A549 (cell line): ENCODE measurements around the gene LAMB3.

Experiments
- EP300 ChIP-seq, 2 experiments: fragments of >200 bp; sonication (Bioruptor Twin); formaldehyde crosslinking; IDR thresholded peaks; 2 replicates in 1 of 2; 3 replicates in 1 of 2; pipeline ENCODE4 v1.6.1; 2016 to 2017
- ESRRA ChIP-seq: fragments of 150-350 bp; IDR thresholded peaks from 2 replicates; pipeline ENCODE4 v1.6.1; 2014; ENCODE audit warnings: mild to moderate bottlenecking, low read length, borderline replicate concordance
- HOXA7 ChIP-seq: fragments of 250-450 bp; sonication (Bioruptor Pico); IDR thresholded peaks from 2 replicates; pipeline ENCODE4 v1.5.0; 2020; ENCODE audit warnings: mild to moderate bottlenecking, moderate library complexity
- MAFK ChIP-seq: fragments of 450-650 bp; IDR thresholded peaks from 2 replicates; pipeline ENCODE4 v1.6.1; 2014; ENCODE audit not compliant: partially characterized antibody
- POLR2A ChIP-seq: IDR thresholded peaks from 2 replicates; pipeline ENCODE4 v1.6.1; 2012; ENCODE audit warnings: mild to moderate bottlenecking, low read length
- RAD21 ChIP-seq, 2 experiments: fragments of >200 bp in 1 of 2; sonication (Bioruptor Twin) in 1 of 2; formaldehyde crosslinking in 1 of 2; IDR thresholded peaks in 1 of 2; conservative IDR thresholded peaks in 1 of 2; 2 replicates in 1 of 2; 3 replicates in 1 of 2; pipeline ENCODE4 v1.6.1; 2012 to 2018; ENCODE audit warnings: inconsistent platforms in 1 of 2
- RCOR1 ChIP-seq: fragments of 150-350 bp; IDR thresholded peaks from 2 replicates; pipeline ENCODE4 v1.6.1; 2014; ENCODE audit warnings: antibody characterized with exemption, low read length, low read depth
- SMC3 ChIP-seq: fragments of >200 bp; sonication (Bioruptor Twin); formaldehyde crosslinking; IDR thresholded peaks from 3 replicates; pipeline ENCODE4 v1.6.1; 2018; ENCODE audit warnings: inconsistent platforms
- TF ChIP-seq, protein P1 (sequence below): fragments of >200 bp; sonication (Bioruptor Twin); formaldehyde crosslinking; IDR thresholded peaks from 3 replicates; pipeline ENCODE4 v1.5.1; 2016

DNA sequence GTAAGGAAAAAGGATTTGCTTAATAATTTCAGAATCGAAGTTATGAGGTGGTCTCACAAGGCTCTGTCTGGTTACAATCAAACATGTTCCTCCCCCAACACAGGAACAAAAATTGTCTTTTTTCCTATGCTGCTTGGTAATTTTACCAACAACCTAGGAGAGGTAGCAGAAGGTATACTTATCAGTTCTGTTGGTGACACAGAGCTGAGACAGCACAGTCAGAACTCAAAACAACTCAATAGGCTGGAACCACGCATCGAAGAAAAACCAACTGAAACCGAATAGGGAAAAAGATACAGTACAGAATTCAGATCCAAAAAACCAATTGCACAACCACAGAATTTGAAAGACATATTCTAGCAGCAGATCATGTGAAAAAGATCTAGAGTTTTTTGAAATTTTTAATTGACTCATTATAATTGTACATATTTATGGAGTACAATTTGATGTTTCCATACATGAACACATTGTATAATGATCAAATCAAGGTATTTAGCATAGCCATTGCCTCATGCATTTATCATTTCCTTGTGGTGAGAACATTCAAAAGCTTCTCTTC is 26.8 kb upstream of the LAMB3 start:
- TF ChIP-seq MAFK (no peak), RAD21 (conservative IDR thresholded peaks at IDR 0.05 in 1 of 2, IDR thresholded peaks at IDR 0.05 in 1 of 2) (no peak), HOXA7 (CRISPR knock-in tag) (no peak), POLR2A (no peak), EP300 (IDR thresholded peaks at IDR 0.05) (no peak), ESRRA (no peak), SMC3 (no peak), RCOR1 (no peak)
- TF ChIP-seq, protein P1, sequence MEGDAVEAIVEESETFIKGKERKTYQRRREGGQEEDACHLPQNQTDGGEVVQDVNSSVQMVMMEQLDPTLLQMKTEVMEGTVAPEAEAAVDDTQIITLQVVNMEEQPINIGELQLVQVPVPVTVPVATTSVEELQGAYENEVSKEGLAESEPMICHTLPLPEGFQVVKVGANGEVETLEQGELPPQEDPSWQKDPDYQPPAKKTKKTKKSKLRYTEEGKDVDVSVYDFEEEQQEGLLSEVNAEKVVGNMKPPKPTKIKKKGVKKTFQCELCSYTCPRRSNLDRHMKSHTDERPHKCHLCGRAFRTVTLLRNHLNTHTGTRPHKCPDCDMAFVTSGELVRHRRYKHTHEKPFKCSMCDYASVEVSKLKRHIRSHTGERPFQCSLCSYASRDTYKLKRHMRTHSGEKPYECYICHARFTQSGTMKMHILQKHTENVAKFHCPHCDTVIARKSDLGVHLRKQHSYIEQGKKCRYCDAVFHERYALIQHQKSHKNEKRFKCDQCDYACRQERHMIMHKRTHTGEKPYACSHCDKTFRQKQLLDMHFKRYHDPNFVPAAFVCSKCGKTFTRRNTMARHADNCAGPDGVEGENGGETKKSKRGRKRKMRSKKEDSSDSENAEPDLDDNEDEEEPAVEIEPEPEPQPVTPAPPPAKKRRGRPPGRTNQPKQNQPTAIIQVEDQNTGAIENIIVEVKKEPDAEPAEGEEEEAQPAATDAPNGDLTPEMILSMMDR: no peak
